ENCODE results near the gene PCYT2. TPM values are rescaled to one million over a fixed set of nuclear protein-coding genes. Genes with fewer than 3 reads are reported as not detected.
A peak's percentile ranks its signal among the peaks of the same experiment; 100 is the strongest.

Gene PCYT2
- total and polyA plus RNA-seq, 9 of the 15 experiments (the other 6 are each of a cell fraction or from before 2014, with no cell fraction given) = 0.92 to 134 (median 82.5) TPM

GRCh38 chr17:81912441-81913309 is 1.5 kb upstream of the PCYT2 start (continued):
- no peak for TF ChIP-seq ZNF175 (CRISPR knock-in tag; IDR thresholded peaks at IDR 0.05; ENCODE audit: low read depth)
- peak; percentile 93 for TF ChIP-seq ZNF121 (CRISPR knock-in tag; conservative IDR thresholded peaks at IDR 0.05)
- TF ChIP-seq SUPT5H (IDR thresholded peaks at IDR 0.05) = no peak
- TF ChIP-seq CBX3 (IDR thresholded peaks at IDR 0.05; ENCODE audit: borderline replicate concordance in 1 of 2, low read length in 2 of 2) = peak in 1 of 2 experiments; percentile 38; a peak in 1 of 3 replicates
- TF ChIP-seq HMGN3 (IDR thresholded peaks at IDR 0.05; ENCODE audit: borderline replicate concordance, extremely low read depth, insufficient read length, low read depth, low read length) = peak; percentile 73
- TF ChIP-seq PREB (CRISPR knock-in tag; IDR thresholded peaks at IDR 0.05) = no peak
- 0 out of 2 replicates have a peak, but pooled peaks have one; percentile 51 for TF ChIP-seq GATAD2A (IDR thresholded peaks at IDR 0.05)
- peak; percentile 61; the same call in 1 of the 2 replicates for TF ChIP-seq MTA1 (IDR thresholded peaks at IDR 0.05; ENCODE audit: borderline replicate concordance)
- TF ChIP-seq NEUROD1 (IDR thresholded peaks at IDR 0.05; ENCODE audit: borderline replicate concordance, low read depth, low read length, partially characterized antibody) = no peak
- TF ChIP-seq ARID1B (IDR thresholded peaks at IDR 0.05) = peak; percentile 65
- TF ChIP-seq ARNT (IDR thresholded peaks at IDR 0.05) = no peak
- TF ChIP-seq NR2C1 (IDR thresholded peaks at IDR 0.05) = no peak
- peak; percentile 40; the same call in 1 of the 2 replicates for TF ChIP-seq NR2C1 (tag; IDR thresholded peaks at IDR 0.05)
- TF ChIP-seq ZFX (CRISPR knock-in tag; IDR thresholded peaks at IDR 0.05) = no peak; the same call in 1 of the 2 replicates
- TF ChIP-seq ZNF695 (CRISPR knock-in tag; IDR thresholded peaks at IDR 0.05) = no peak
- TF ChIP-seq TBL1XR1 (IDR thresholded peaks at IDR 0.05; ENCODE audit: low read length in 2 of 2) = peak in 1 of 2 experiments; percentile 45; a peak in 1 of 4 replicates
- no peak for TF ChIP-seq SREBF2 (CRISPR knock-in tag; IDR thresholded peaks at IDR 0.05)
- peak; percentile 57; the same call in 1 of the 2 replicates for TF ChIP-seq ZSCAN32 (CRISPR knock-in tag; IDR thresholded peaks at IDR 0.05)
- TF ChIP-seq ZNF347 (CRISPR knock-in tag; IDR thresholded peaks at IDR 0.05; ENCODE audit: low read depth) = no peak
- TF ChIP-seq E4F1 (CRISPR knock-in tag; IDR thresholded peaks at IDR 0.05; ENCODE audit: borderline replicate concordance) = no peak
- no peak for TF ChIP-seq MXI1 (IDR thresholded peaks at IDR 0.05; ENCODE audit: low read depth, low read length)
- peak; percentile 73 for TF ChIP-seq CREM (IDR thresholded peaks at IDR 0.05; ENCODE audit: low read depth)
- no peak for TF ChIP-seq YBX1 (IDR thresholded peaks at IDR 0.05)
- TF ChIP-seq SIX5 (IDR thresholded peaks at IDR 0.05; ENCODE audit: borderline replicate concordance in 1 of 2, insufficient read depth in 1 of 2, low read depth in 1 of 2, low read length in 2 of 2) = no peak
- no peak; the same call in 1 of the 2 replicates for TF ChIP-seq L3MBTL2 (IDR thresholded peaks at IDR 0.05)
- TF ChIP-seq EP400 (IDR thresholded peaks at IDR 0.05) = peak; percentile 29
- TF ChIP-seq MCM5 (IDR thresholded peaks at IDR 0.05; ENCODE audit: low read depth) = no peak
